ENCODE data around the gene LYPD3.
"Not testable (repeated sequence)": the region's sequence is repeated elsewhere in the genome, so short reads cannot be mapped to it uniquely, and the experiment has no call there.

LYPD3 gene

DNA sequence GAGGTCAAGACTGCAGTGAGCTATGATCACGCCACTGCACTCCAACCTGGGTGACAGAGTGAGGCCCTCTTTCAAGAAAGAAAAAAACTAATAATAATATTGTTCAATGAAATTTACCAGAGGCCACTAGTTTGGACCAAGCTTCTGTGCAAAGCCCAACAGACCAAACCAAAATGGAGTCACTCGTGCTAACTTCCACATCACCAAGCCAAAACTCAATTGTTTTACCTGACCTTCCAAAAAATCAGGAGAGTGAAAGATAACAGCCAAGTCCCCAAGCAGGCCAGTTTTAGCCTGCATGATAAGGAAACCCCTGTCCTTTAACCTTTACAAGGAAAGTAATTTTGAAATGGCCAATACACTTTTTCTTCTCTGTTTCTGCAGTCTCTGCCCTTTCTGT lies 20.0 kb downstream of the LYPD3 start:
- Mint-ChIP-seq H3K27ac (peak overlapping the region; percentile 4), H3K4me3 (no peak overlapping the region), H3K4me1 (peaks cover 45% of the 10 kb centered on the region), H3K9me3 (peaks cover 3% of the 10 kb centered on the region), H3K36me3 (peaks cover 3% of the 10 kb centered on the region), H3K27me3 (peaks cover 4% of the 10 kb centered on the region)
- CTCF ChIA-PET = interaction anchor here (0.8 to 5.9 kb wide), 10 partner anchors 12 to 149 kb away, joined by 3 to 194 read pairs (median 3); partner anchors contain the start of gene PHLDB3
- DNase-seq = no peak

DNA sequence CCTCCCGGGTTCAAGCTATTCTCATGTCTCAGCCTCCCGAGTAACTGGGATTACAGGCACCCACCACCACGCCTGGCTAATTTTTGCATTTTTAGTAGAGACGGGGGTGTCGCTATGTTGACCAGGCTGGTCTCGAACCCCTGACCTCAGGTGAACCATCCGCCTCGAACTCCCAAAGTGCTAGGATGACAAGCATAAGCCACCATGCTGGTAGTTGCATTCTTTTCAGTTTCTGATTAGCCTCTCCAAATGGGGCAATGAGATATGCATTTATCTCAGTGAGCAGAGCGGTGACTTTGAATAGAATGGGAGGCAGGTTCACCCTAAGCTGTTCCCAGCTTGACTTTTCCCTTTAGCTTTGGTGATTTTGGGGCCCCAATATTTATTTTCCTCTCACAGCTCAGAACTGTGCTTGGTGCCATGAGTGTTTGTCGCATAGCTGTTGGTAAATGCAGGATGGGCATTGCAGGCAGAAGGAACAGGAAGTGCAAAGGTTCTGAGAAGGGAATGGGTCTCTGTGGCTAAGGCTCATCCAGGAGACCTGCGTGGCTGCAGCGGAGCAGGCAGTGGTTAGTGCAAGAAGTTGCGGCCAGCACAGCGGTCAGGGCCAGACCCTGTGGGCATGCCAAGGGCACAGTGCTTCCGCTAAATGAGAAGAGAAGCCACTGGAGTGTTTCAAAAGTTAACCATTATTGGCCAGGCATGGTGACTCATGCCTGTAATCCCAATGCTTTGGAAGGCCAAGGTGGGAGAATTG lies 20.7 kb downstream of the LYPD3 start:
- Mint-ChIP-seq H3K4me1 (peaks cover 50% of the 10 kb centered on the region), H3K4me3 (no peak overlapping the region), H3K36me3 (peaks cover 4% of the 10 kb centered on the region), H3K27me3 (peaks cover 4% of the 10 kb centered on the region), H3K27ac (no peak overlapping the region), H3K9me3 (peaks cover 3% of the 10 kb centered on the region)
- DNase-seq = no peak
- CTCF ChIA-PET = interaction anchor here (0.8 to 5.9 kb wide), 8 partner anchors 11 to 150 kb away, joined by 3 to 194 read pairs (median 3); partner anchors contain the start of gene PHLDB3

DNA sequence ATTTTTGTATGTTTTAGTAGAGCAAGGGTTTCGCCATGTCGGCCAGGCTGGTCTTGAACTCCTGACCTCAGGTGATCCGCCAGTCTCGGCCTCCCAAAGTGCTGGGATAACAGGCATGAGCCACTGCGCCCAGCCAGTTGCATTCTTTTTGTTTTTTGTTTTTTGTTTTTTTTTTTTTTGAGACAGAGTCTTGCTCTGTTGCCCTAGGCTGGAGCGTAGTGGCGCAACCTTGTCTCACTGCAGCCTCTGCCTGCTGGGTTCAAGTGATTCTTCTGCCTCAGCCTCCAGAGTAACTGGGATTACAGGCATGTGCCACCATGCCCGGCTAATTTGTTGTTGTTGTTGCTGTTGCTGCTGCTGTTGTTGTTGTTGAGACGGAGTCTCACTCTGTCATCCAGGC lies 21.3 kb downstream of the LYPD3 start:
- H3K27me3 Mint-ChIP-seq, H3K4me3 Mint-ChIP-seq, DNase-seq, H3K27ac Mint-ChIP-seq, H3K9me3 Mint-ChIP-seq, H3K36me3 Mint-ChIP-seq: not testable (repeated sequence)
- CTCF ChIA-PET = interaction anchor here (1.3 to 5.9 kb wide), 2 partner anchors 13 to 76 kb away, joined by 3 to 194 read pairs; no protein-coding TSS in a partner anchor
- H3K4me1 Mint-ChIP-seq = peaks cover 56% of the 10 kb centered on the region

DNA sequence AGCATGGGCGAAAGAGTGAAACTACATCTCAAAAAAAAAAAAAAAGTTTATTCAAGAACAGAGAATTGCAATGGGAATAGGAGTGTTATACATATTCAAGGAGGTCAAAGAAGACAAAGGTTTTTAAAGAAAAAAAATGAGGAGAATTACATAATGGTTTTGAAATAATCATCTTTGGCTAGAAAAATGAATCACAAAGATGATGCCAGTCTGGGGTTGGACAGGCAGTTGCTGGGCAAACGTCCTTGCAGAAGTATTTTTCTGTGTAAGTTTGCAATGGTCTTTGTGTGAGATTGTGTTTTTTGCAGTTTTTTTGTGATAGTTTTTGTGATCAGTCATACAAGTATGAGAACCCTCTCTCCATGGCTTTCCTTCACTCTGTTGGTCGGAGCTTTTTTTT lies 23.7 kb downstream of the LYPD3 start:
- Mint-ChIP-seq H3K36me3 (peaks cover 8% of the 10 kb centered on the region), H3K4me1 (peaks cover 70% of the 10 kb centered on the region), H3K9me3 (peaks cover 7% of the 10 kb centered on the region), H3K27me3 (peaks cover 4% of the 10 kb centered on the region), H3K27ac (peak overlapping the region; percentile 69), H3K4me3 (no peak overlapping the region)
- CTCF ChIA-PET = interaction anchor here (0.7 kb wide), 1 partner anchor 9 kb away, joined by 3 read pairs; no protein-coding TSS in a partner anchor
- no peak for DNase-seq

DNA sequence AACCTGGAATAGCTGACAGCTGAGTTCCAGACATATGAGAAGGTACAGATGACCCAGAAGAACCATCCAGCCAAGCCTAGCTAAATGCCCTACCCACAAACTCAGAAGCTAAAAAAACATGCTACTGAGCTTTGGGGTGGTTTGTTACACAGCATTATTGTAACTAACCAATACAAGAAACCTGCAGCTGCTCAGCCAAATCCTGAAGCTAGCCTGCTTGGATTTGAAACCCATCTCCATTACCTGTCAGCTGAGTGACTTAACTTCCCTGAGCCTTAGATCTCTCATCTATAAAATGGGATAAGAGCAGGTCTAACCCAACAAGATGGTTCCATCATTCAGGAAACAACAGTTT lies 25.7 kb downstream of the LYPD3 start:
- peaks cover 68% of the 10 kb centered on the region for H3K4me1 Mint-ChIP-seq

DNA sequence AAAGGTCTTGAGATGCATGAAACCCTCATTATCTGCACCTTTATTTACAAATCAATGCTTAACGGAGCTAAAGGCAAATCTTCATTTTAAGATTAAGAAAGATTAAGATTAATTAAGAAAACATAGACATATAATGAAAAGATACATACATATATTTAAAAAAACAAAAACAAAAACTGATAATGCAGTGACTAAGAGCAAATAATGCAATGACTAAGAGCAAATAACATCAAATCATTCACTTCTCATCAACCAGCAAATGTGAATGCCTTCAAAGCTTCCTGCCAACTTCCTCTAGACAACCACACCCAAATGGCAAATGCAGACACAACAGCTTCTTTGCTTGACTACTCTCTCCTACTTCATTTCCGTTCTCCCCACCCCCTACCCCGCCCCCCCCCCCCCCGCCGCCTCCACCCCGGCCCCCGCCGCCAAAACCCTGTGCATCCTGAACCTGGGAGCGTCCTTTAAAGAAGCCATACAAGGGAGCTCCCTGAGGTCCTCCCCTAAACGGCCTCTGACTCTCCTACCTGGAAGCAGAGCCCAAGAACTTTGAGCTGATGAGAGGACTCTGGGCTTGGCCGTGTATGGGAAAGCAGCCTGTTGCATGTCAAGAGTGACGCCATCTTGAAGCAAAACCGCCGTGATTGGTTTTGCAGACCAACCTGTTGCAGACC lies 26.2 kb downstream of the LYPD3 start:
- H3K4me1 Mint-ChIP-seq = peaks cover 64% of the 10 kb centered on the region
- H3K27me3 Mint-ChIP-seq = peaks cover 3% of the 10 kb centered on the region
- peak overlapping the region; percentile 26 for H3K4me3 Mint-ChIP-seq
- DNase-seq = peak; percentile 61
- peaks cover 8% of the 10 kb centered on the region for H3K9me3 Mint-ChIP-seq
- H3K27ac Mint-ChIP-seq = peak overlapping the region; percentile 97
- CTCF ChIA-PET = interaction anchor here (1.1 to 2.8 kb wide), 7 partner anchors 8 to 187 kb away, joined by 3 to 22 read pairs (median 4); no protein-coding TSS in a partner anchor
- peaks cover 10% of the 10 kb centered on the region for H3K36me3 Mint-ChIP-seq

More for the DNA sequence above, 25.7 kb downstream of the LYPD3 start:
- no peak for DNase-seq
- Mint-ChIP-seq H3K27ac (peak overlapping the region; percentile 97), H3K27me3 (peaks cover 4% of the 10 kb centered on the region), H3K9me3 (peaks cover 8% of the 10 kb centered on the region), H3K4me3 (no peak overlapping the region), H3K36me3 (peaks cover 10% of the 10 kb centered on the region)
- CTCF ChIA-PET = interaction anchor here (1.0 to 2.8 kb wide), 6 partner anchors 14 to 186 kb away, joined by 3 to 22 read pairs (median 4); no protein-coding TSS in a partner anchor

DNA sequence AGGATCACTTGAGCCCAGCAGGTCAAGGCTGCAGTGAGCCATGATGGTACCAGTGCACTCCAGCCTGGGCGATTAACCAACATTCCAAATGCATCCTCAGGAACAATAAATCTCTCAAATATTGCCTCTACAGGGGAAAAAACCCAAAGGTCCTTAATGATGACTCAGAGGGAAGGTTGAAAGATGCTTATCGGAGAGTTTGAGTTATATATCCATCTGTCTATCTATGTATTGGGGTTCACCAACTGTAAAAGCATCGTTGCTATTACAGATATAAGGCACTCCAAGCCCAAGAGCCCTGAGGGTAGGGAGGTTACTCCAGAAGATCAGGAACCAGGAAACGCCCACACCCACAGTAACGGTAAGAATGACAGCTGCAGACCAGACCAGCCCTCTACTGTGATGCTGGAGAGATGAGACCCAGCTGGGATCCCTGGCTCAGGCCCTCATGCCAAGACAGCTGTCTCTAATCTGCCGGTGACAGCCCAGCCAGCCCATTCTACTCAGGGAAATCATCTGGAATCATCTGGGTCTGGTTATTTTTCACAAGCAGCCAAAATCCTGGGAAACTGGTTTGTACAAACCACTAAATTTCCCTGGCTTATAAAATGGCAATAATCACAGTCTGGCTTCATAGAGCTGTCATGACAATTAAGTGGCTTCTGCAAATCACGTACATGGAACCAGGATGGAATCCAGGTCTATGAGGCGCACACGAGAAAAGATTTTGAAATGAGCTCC lies 26.9 kb downstream of the LYPD3 start:
- H3K4me1 Mint-ChIP-seq = peaks cover 61% of the 10 kb centered on the region
- peaks cover 10% of the 10 kb centered on the region for H3K36me3 Mint-ChIP-seq
- CTCF ChIA-PET = interaction anchor here (1.2 to 2.8 kb wide), 6 partner anchors 8 to 156 kb away, joined by 3 to 22 read pairs (median 4); no protein-coding TSS in a partner anchor
- peaks cover 8% of the 10 kb centered on the region for H3K9me3 Mint-ChIP-seq
- peak overlapping the region; percentile 97 for H3K27ac Mint-ChIP-seq
- peak overlapping the region; percentile 26 for H3K4me3 Mint-ChIP-seq
- peaks cover 3% of the 10 kb centered on the region for H3K27me3 Mint-ChIP-seq
- peak; percentile 28 for DNase-seq

DNA sequence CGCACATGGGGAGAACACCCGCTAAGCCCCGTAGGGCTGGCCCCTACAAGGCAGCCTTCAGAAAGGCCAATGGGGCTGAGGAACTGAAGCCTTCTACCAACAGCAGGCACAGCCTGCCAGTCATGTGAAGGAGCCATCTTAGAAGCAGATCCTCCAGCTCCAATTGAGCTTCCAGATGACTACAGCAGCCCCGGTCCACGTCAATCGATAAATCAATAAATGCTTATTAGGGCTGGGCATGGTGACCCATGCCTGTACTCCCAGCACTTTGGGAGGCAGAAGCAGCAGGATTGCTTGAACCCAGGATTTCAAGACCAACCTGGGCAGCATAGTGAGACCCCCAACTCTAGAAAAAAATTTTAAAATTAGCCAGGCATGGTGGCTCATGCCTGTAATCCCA lies 27.7 kb downstream of the LYPD3 start:
- peak overlapping the region; percentile 97 for H3K27ac Mint-ChIP-seq
- no peak overlapping the region for H3K4me3 Mint-ChIP-seq
- peaks cover 10% of the 10 kb centered on the region for H3K36me3 Mint-ChIP-seq
- no peak for DNase-seq
- peaks cover 3% of the 10 kb centered on the region for H3K27me3 Mint-ChIP-seq
- peaks cover 8% of the 10 kb centered on the region for H3K9me3 Mint-ChIP-seq
- CTCF ChIA-PET = interaction anchor here (2.0 to 2.8 kb wide), 3 partner anchors 9 to 157 kb away, joined by 5 to 22 read pairs (median 14); no protein-coding TSS in a partner anchor
- H3K4me1 Mint-ChIP-seq = peaks cover 62% of the 10 kb centered on the region

DNA sequence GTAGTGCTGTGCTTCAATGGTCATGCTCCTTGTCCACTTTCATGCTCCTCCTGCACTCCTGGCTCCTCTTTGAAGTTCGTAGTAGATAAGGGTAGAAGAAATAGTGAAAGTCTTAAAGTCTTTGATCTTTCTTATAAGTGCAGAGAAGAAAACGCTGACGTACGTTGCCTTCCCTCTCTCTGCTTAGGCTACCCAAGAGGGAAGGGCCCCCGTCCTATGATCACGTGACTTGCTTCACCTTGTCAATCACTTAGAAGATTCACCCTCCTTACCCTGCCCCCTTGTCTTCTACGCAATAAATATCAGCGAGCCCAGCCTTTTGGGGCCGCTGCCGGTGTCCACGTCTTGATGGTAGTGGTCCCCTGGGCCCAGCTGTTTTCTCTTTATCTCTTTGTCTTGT lies 28.1 kb downstream of the LYPD3 start:
- DNase-seq = peak; percentile 36
- H3K4me1 Mint-ChIP-seq = peaks cover 66% of the 10 kb centered on the region

DNA sequence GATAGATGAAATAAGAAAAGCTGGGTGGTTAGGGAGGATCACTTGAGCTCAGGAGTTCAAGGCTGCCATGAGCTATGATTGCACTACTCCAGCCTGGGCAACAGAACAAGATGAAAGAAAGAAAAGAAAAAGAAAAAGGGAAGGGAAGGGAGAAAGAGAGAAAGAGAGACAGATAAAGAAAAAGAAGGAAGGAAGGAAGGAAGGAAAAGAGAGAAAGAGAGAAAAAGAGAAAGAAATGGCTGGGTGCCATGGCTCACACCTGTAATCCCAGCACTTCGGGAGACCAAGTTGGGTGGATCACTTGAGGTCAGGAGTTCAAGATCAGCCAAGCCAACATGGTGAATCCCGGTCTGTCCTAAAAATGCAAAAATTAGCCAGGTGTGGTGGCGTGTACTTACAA lies 29.6 kb downstream of the LYPD3 start:
- Mint-ChIP-seq H3K27ac (peak overlapping the region; percentile 24), H3K9me3 (peaks cover 8% of the 10 kb centered on the region), H3K36me3 (peaks cover 10% of the 10 kb centered on the region), H3K4me3 (no peak overlapping the region), H3K27me3 (peaks cover 3% of the 10 kb centered on the region), H3K4me1 (peaks cover 64% of the 10 kb centered on the region)
- DNase-seq = no peak
- CTCF ChIA-PET = interaction anchor here (0.6 to 6.5 kb wide), 3 partner anchors 11 to 120 kb away, joined by 3 to 84 read pairs (median 40); no protein-coding TSS in a partner anchor

More for the DNA sequence above, 28.1 kb downstream of the LYPD3 start:
- Mint-ChIP-seq H3K36me3 (peaks cover 10% of the 10 kb centered on the region), H3K27ac (peak overlapping the region; percentile 97)
- H3K27me3 Mint-ChIP-seq, H3K9me3 Mint-ChIP-seq, H3K4me3 Mint-ChIP-seq: not testable (repeated sequence)
- CTCF ChIA-PET = interaction anchor here (2.0 to 2.3 kb wide), 2 partner anchors 10 to 157 kb away, joined by 5 to 14 read pairs; no protein-coding TSS in a partner anchor

DNA sequence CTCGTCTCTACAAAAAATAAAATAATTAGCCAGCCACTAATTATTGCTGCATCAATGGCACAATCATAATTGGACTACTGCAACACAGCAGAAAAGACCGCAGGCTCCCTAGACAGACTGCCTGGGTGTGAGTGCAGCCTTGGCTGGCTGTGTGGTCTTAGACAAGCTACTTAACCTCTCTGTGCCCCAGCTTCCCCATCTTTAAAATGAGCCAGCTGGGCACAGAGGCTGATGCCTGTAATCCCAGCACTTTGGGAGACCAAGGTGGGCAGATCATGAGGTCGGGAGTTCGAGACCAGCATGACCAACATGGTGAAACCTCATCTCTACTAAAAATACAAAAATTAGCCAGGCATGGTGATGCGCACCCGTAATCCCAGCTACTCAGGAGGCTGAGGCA lies 31.7 kb downstream of the LYPD3 start:
- H3K27me3 Mint-ChIP-seq = peaks cover 3% of the 10 kb centered on the region
- CTCF ChIA-PET = interaction anchor here (5.2 to 6.5 kb wide), 2 partner anchors 13 to 87 kb away, joined by 40 to 84 read pairs; no protein-coding TSS in a partner anchor
- no peak overlapping the region for H3K27ac Mint-ChIP-seq
- peaks cover 54% of the 10 kb centered on the region for H3K4me1 Mint-ChIP-seq
- peaks cover 6% of the 10 kb centered on the region for H3K36me3 Mint-ChIP-seq
- H3K9me3 Mint-ChIP-seq = peaks cover 5% of the 10 kb centered on the region
- no peak for DNase-seq
- no peak overlapping the region for H3K4me3 Mint-ChIP-seq

DNA sequence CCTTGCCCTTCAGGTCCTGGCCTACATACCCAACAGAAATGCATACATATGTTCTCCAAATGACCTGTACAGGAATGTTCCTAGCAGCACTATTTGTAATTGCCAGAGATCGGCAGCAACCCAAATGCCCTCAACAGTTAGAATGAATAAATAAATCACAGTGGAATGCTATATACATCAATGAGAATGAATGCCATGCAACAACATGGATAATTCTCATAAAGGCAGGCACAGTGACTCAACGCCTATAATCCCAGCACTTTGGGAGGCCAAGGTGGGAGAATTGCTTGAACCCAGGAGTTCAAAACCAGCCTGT lies 32.1 kb downstream of the LYPD3 start:
- Mint-ChIP-seq H3K4me1 (peaks cover 50% of the 10 kb centered on the region), H3K27ac (no peak overlapping the region), H3K27me3 (peaks cover 3% of the 10 kb centered on the region), H3K4me3 (no peak overlapping the region), H3K9me3 (peaks cover 5% of the 10 kb centered on the region), H3K36me3 (peaks cover 6% of the 10 kb centered on the region)
- DNase-seq = no peak
- CTCF ChIA-PET = interaction anchor here (1.0 to 6.5 kb wide), 6 partner anchors 9 to 87 kb away, joined by 3 to 84 read pairs (median 5); partner anchors contain the start of gene PHLDB3

DNA sequence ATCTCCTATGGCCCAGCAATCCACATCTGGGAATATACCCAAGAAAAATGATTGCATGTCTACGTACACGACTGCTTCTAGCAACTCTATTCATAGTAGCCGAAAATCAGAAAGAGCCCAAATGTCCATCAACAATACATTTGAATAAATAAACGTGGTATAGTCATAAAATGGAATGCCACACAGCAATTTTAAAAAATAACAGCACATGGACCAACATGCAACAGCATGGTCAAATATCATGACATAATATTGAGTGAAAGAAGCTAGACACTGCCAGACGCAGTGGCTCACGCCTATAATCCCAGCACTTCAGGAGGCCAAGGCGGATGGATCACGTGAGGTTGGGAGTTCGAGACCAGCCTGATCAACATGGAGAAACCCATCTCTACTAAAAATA lies 34.4 kb downstream of the LYPD3 start:
- peaks cover 9% of the 10 kb centered on the region for H3K27me3 Mint-ChIP-seq
- H3K9me3 Mint-ChIP-seq = peaks cover 2% of the 10 kb centered on the region
- peak overlapping the region; percentile 39 for H3K27ac Mint-ChIP-seq
- no peak for DNase-seq
- peaks cover 33% of the 10 kb centered on the region for H3K4me1 Mint-ChIP-seq
- CTCF ChIA-PET = interaction anchor here (5.2 to 6.5 kb wide), 2 partner anchors 16 to 89 kb away, joined by 40 to 84 read pairs; no protein-coding TSS in a partner anchor
- no peak overlapping the region for H3K4me3 Mint-ChIP-seq
- H3K36me3 Mint-ChIP-seq = peaks cover 2% of the 10 kb centered on the region
